HG03575 (cell line): ENCODE results near the gene OLIG3.

Source experiments
- ATAC-seq: cut with Tn5 transposase; IDR thresholded peaks from one replicate; pipeline ENCODE4 v1.9.1; 2021; ENCODE audit not compliant: unreplicated experiment, insufficient number of reproducible peaks, low FRiP score; ENCODE audit errors: extremely low read depth

Gene OLIG3

DNA sequence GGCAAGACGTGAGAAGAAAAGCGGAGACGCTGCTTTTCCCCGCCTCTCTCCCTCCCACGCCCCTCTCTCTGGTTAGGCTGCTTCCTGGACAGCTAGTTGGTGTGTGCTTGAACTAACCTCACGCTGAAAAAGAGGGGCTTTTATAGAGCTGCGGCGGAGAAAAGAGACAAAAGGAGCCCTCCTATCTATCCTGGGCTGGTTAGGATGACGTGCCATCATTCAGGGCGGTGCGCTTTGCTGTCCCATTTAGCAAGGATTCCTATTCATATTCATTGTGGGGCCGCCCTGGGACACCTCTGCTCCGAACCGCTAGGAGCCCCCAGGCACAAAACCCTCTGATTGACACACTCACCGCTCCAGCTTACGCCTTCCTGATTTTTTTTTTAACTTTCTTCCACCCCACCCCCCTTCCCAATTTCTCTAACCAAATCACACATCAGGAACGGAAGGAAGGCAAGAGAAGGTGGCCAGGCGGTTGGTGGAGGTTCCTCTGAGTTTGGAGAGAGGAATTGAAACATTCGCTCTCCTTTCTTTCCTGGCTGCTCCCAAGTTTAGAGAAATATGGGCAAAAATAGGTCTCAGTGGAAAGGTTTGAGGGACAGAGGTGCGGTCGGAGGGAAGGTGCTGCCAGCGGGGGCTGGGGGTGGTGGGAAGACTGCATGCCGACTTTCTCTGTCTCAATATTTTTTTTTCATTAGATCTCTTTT lies at the start of gene OLIG3:
TSS of gene OLIG3 (minus strand) at position 114 of the 707 bp plus-strand sequence. CDS start 224 bp downstream, outside the sequence.
- no peak for ATAC-seq

DNA sequence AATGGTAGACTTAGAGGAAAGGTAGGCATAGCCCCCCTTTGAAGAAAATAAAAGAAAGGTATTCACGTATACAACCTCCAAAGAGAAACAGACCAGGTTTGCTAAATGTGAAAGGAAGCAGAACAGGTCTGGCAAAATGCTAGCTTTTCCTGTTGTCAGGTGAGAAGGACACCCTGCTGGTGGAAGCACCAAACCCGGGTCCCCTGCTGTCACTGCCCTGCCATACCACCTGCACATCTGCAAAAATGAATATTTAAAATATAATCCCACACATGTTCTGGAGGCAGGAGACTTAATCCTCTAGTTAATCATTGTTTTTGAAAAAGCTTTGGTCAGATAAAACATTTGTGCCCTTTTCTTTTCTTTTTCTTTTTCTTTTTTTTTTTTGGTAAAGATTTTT lies 48.9 kb upstream of the OLIG3 start:
- ATAC-seq, result no peak

DNA sequence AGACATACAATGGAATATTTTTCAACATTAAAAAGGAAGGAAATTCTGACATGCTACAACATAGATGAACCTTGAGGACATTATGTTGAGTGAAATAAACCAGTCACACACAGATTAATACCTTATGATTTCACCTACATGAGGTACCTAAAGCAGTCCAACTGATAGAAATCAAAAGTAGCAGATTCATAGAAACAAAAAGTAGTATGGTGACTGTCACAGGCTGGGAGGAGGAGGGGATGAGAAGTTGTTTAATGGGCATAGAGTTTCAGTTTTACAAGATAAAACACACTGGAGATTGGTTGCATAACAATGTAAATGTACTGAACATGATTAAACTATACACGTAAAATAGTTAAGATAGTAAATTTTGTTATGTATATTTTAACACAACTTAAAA lies 48.5 kb upstream of the OLIG3 start:
- ATAC-seq, result no peak

DNA sequence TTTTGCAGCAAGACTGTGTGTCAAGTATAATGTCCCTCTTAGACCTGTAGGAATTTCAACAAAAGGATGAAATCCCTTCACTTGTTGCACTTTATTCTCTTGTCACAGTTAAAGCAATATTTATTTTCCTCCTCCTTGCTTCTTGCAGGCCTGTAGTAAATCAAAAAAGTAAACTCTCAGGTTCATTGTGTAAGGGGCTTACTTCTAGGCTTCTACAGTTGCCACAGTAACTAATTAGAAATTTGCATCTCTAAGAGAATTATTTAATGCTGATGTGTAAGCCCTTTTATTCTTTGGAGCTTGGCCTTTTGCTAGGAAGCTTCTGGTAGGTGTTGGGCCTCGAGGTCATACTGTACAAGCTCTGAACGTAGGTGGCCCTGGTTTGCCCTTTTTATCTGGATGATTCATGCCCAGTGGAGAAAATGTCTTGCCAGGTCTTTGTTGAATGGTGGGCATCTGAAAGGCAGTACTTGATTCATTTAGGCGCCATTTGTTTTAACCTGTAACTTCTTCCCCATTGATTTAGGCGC lies 47.4 kb upstream of the OLIG3 start:
- no peak for ATAC-seq

DNA sequence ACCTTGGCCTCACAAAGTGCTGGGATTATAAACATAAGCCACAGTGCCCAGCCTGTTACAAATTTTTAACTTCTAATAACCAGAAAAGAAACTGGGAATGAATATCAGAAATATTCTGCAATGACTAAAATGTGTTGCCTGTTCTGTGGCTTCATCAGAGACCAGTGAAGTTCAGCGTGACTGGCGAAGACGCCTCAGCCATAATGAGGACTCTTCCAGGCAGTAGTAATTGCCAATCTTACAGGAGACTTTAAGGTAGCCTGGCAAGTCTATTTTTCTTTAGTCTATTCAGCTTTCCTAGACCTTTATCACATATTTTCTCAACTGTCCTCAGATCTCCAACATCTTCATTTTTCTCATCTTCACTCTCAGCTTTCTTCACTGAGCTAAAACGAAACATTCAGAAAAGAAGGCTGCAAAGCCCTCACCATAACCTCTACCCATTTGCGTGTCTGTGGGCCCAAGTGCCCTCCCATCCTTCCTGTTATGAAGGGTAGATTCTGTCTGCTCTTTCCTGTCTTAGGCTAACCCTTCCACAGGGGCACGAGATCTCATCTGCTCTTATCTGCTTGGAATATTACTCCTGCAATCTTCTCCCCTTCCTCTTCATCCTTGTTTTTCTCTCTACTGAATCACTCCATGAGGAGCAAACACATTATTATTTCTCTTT lies 42.0 kb upstream of the OLIG3 start:
- no peak for ATAC-seq

DNA sequence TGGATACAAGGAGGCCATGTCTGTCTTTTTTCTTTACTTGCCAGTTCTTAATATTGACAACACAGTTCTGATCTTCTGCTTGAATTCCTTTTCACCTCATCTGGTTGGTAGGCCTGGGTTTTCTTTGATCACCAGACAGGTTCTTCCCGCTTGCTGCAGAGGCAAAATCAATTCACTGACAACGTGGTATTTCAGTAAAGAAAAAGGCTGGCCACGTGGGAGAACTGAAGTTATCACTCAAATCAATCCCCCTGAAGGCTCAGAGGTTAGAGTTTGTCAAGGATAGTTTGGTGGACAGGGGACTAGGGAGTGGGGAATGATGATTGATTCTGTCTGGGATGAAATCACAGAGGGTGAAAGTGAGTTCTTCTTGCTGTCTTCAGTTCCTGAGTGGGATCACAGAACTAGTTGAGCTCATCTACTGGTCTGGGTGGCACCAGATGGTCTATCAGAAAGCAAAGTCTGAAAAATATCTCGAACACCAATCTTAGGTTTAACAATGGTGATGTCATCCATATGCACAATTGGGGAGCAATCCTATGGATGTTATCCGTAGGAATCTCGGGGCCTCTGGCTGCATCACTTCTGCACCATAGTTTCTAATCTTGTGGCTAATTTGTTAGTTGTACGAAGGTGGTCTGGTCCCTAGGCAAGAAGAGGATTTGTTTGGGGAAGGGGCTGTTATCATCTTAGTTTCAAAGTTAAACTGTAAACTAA lies 37.3 kb upstream of the OLIG3 start:
- no peak for ATAC-seq

DNA sequence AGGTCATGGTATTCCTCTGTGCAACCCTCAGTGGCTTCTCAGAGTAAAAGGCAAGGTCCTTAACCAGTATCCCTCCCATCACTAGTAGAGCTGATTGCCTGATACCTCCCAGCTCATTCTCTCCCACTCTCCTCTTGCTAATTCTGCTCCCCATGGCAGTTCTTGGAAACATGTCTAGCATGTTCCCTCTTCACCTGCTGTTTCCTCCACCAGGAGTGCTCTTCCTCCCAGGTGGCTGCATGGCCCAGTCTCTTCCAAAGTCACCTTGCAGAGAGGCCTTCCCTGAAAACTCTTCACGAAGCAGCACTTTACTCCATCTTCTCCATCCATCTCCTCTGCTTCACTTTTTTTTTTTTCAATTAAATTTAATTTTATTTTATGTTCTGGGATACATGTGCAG lies 36.2 kb upstream of the OLIG3 start:
- no peak for ATAC-seq

DNA sequence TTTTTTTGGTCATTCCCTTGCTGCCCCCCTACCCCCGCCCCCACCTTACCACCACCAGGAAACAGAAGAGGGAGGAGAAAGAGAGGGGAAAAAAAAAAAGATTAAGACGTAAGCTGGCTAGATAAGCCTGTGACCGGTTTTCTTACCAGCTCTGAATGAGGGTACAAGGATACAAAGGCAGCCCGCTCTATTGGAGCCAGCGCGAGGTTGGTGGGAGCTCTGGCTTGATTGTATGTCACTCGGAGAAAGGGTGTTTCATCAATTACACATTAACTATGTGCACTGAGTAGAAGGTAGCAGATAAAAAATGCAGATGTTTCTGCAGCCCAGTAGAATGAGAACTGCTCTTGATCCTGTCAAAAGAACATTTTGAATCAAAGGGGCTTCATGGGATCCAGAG lies 28.6 kb upstream of the OLIG3 start:
- ATAC-seq, result no peak

DNA sequence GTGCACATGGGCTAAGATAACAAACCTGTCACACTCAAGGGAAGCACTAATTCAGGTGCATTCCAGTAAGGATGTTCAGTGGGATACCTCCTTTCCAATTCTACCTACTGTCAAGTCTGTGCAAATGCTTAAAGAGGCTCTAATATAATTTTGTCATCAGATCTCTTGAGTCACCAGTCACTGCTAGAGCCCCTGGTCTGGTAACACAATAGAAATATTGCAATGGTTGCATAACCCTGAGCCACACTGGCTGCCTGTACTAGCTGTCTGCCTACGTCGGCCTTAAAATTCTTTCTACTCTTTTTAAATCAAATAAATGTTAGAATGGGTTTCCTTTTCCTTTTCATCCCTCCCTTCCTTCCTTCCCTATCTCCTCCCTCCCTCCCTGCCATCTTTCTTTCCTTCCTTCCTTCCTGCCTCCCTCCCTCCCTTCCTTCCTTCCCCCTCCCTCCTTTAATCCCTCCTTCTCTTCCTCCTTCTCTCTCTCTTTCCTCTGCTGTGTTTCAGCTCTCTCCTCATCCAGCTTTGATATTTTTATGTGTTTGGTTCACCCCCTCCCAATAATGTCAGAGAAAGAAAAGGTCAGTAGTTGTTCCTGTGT lies 28.1 kb upstream of the OLIG3 start:
- no peak for ATAC-seq

DNA sequence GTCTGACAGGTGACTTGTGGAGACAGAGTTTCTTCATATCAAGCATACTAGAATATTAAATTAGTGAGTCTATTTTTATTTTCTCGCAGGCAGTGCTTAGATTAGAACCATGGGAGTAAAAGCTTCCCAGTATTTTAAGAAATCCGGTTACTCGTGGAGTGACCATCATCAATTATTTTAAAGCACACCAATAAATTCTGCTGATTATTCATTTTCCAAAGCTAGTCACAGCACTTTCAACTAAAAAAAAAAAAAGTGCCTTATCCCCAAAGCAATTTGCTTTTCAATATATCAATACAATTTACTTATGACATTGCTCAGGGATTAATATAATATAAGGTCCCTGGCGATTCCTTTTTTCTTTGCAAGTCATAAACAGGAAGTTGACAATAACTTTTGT lies 26.3 kb upstream of the OLIG3 start:
- no peak for ATAC-seq

DNA sequence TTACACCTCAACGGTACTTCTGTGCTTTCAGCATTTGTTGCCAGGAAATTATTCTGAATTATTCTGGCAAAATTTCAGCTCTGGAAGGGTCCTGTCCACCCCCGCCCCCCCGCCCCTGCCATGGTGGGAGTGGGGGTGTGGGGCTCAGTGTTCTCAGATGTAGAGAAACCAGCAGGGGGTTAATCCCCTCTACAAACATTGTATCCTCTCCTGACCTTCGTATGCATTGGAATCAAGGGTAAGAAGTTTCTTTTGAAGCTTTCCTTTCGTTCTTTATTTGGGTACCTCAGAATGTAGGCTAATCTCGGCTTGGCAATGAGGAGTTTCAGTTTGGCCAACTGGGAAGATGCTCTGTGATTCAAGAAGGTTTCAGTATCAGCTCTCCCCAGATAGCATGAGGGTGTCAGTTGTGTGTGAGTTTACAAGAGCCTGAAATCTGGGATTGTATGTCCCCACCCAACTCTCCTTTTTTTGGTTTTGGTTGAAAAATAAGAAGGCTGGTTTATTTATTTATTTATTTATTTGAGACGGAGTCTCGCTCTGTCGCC lies 25.5 kb upstream of the OLIG3 start:
- no peak for ATAC-seq

DNA sequence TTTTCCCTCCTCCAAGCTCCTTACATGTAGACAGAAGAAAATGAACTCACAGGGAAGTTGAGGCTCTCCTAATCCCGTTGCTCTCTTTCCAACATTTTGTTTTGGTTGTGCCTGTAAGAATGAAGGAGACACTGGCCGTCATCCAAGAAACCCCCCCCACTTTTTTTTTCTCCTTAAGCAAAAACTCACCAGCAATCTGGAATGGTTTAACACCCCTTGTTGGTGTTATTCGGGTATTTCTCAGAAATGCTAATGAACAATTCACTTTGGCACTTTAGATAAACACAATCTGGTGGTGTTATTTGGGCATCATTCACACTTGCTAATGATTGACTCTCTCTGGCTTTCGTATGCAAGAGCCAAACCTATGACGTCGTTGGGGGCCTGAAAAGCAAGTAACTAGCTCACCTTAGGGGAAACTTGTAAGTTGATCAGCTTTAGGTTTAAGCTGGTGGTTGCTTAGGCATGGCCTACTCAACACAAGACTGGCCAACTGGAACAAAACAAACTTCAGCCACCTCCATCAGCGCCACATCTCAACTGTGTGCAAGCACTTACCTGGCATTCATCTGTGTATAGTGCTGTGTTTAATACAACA lies 24.3 kb upstream of the OLIG3 start:
- no peak for ATAC-seq

DNA sequence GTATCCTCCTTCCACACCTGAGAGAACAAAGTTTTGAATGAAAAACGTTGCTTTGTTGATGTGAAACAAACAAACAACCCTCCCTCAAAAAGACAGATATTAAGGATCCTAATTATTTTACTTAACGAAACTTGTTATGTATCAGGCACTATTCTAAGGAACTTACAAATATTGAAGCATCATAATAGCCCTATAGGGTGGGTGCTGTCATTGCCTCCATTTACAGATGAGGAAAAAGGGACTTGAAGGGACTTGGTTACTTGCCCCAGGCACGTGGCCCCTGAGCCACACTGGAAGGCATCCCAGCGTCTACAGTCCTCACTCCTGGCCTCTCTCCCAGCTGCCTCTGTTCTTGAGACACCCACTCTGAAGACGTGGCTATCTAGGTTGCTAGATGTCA lies 20.2 kb upstream of the OLIG3 start:
- ATAC-seq, result no peak

DNA sequence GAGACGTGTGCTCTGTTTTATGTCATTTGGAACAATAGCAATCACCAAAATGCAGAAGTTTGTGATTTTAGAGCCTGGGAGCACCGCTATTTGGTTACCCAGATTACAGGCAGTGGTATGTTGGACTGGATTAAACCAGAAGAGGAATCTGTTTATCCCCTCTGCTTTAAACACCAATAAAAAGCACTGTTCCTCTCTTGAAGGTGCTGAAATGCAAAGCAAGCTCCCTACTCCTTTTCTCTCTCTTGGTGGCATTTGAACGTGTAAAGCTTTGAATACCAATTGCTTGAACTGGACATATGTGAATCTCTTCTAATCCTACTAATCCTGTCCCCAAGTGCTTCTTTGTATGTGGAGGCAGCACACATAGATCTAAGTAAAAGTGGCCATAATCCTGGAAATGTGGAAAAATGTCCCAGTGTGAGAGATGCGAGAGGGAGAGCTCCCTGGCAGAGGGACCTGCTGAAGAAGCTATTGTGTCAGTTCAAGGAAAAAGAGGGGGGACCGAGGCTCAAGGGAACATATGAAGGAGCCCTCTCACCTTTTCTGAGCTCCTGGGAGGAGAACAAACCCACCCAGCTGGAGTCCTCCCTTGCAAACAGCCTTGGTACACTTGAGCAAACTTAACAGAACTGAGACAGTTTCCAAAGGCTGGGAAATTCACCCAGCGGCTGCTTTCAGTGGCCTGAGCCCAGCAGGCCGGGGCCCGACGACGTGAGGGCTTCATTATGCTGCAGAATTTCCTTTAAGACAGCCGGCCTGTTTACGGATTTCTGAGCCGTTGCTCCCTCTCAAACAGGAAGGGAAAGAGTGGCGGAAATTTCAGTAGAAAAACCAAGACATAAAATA lies 18.8 kb upstream of the OLIG3 start:
- no peak for ATAC-seq

DNA sequence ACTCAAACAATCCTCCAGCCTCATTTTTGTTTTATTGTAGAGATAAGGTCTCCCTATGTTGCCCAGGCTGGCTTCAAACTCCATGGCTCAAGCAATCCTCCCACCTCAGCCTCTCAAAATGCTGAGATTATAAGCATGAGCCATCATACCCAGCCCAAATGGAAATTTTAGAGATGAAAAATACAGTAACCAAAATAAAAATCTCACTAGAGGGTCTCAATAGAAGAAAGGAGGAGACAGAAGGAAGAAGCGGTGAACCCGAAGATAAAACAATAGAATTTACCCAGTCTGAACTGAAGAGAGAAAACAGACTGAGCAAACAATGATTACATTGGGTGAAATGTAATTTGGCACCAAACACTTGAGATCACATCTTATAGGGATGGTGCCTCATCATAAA lies 16.7 kb upstream of the OLIG3 start:
- ATAC-seq, result no peak

DNA sequence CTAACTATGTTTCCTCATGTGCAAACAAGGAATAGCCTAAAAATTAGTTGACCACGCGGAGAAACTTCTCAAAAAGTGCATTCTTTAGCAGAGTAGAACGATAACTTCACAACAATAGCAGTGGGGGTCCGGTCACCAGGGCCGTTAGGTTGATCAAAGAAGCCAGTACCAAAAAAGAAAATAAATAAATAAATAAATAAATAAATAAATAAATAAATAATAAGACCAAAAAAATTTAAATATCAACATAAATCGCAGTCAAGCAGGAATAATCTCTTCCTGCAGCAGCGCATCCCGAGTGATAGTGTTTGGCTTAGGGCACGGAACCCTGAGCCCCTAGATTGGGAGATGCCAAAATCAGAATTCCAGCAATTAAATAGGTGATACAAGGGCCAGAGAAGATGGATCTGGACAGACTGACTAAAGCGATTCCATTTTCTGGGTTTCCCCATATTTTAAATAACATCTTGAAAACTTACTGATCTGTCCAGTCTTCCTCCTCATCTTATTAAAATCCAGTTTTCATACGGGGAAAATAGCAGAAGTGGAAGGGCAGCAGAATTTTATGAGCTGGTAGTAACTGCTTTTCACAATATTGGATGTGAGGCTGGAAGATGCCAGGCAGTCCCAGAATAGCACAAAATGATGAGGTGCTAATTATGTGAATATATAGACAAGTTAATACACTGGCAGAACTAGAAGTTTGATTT lies 4.4 kb upstream of the OLIG3 start:
- ATAC-seq, result no peak

DNA sequence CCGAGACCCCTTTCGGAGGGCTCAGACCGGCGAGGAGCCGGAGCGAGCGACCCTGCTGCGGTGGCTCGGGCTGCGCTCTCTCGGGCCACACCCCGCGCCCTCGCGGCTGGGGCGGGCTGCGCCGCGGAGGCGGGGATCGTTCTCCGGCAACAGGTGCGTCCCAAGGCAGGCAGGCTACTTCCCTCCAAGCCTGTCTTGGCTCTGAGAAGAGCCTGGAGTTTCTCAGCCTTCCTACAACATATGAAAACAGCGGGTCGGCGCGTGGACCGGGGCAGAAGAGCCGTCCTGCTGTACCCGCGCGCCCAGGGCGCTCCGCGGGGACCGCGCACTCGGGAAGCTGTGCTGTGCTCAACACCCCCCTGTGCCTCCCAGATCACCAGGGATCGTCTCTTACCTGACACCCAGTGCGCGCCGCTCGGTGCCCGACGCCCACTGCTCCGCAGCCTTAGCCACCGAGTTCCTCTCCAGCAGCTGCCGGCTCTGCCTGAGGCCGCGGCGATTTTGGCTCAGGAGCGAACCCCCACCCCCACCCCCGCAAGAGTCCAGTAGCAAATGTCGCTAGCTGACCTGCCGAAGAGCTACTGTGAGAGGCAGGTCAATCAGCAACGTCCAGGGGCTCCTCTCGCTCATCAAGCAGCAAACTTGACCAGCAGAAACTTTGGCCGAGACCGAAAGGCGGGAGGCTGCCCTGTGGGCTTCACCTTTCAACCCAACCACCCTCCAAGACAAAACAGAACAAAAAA lies 3.7 kb upstream of the OLIG3 start:
- ATAC-seq, result no peak
